ENCODE measurements around the gene HSPA1A.

The HSPA1A gene
- total RNA-seq: 6.0 to 122 (median 76.1) reads per million in 4 donors

DNA sequence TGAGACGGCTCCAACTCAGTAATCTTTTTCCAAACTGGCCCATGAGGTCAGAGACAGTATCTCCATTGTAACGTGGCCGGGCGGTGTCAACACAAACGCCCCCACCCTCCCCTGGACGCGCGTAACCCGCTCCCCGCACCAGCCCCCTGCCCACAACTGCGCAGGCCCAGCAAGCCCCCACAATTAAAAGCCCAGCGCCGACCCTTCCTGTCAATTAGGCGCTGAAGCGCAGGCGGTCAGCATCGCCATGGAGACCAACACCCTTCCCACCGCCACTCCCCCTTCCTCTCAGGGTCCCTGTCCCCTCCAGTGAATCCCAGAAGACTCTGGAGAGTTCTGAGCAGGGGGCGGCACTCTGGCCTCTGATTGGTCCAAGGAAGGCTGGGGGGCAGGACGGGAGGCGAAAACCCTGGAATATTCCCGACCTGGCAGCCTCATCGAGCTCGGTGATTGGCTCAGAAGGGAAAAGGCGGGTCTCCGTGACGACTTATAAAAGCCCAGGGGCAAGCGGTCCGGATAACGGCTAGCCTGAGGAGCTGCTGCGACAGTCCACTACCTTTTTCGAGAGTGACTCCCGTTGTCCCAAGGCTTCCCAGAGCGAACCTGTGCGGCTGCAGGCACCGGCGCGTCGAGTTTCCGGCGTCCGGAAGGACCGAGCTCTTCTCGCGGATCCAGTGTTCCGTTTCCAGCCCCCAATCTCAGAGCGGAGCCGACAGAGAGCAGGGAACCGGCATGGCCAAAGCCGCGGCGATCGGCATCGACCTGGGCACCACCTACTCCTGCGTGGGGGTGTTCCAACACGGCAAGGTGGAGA is at the start of gene HSPA1A, which contains the start of gene HSPA1L:
HSPA1A (plus strand) TSS at position 519 of the 814 bp plus-strand sequence; CDS start at position 733, 214 bp downstream.
HSPA1L (minus strand) TSS at position 259 of the 814 bp plus-strand sequence. CDS start 3,311 bp downstream, outside the sequence.
- peak; percentile 43 to 88 (median 46) for DNase-seq

DNA sequence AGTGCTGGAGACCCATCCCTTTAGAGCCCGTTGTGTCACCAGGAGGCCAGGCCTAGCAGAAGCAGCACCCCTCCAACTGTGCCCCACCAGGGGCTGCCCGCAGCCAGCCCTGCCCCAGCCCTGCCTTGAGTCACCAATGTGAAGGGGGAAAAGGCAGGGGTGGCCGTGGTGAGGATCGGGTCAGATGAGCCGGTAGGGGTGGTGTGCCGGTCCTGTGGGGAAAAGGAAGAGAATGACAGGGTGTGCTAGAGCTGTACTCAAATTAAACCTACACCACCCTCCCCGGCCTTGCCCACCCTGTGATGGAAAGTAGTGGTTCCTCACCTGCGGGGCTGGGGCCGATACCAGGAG is 49.8 kb upstream of the HSPA1A start:
- DNase-seq: no peak

DNA sequence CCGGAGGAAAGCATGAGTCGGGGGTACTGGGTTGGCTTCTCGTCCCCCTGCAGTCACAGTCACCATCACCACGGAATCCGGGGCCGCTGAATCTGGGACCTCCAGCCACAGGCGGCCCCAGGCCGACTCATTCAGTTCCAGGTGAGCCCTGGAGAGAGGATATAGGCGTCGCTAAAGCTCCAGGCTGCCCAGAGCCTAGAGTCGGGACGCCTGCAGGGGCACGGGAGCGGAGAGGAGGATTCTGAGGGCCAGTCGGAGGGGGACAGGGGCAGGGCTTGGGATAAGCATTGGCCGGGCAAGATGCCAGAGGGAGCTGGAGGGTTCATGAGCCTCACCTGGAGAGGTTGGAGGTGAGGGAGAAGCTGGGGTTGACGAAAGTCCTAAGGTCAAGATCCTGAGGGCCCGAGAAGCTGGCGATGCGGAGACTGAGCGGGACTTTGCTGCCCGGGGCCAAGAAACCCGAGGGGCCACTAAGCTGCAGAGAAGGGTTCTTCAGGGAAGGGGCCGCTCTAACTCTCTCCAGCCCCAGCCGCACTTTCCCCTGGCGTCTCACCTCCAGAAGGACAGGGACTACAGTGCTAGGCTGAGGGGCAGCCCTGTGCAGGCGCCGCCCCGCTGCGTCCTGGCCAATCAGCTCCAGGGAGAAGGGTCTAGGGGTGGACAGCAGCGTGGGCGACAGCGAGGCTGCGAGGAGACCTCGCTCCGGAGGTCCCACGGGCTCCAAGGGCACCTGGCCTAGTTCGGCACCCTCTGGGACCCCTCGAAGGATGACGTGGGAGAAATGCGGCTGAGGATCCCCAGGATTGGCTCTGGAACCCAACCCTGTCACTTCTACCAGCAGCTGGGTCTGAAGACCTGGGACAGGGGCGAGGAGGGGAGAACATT is 49.2 kb upstream of the HSPA1A start:
- no peak for DNase-seq

DNA sequence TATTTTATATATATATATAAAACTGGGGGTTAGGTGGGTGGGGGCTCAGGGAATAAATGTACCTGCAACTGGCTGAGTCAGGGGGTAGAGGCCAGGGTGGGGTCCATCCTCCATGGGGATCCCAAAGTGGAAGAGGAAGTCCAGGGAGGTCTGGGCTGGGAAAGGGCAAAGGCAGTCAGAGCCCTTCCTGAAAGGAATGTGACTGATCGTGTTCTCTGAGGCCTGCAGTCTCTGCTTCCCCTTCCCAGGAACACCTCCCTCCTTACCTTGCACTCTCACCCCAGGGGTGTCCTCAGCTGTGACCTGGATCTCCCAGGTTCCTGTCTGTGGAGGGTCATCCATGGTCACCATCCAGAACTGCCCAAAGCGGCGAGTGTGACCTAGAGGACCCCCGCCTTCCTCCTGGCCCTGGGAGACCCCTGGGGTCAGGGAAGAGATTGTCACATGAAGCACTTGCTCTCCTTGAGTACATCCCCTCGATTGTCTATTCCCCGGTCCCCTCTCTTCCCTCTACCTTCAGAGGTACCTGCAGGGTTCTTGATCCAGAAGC is 48.2 kb upstream of the HSPA1A start:
- DNase-seq: no peak

DNA sequence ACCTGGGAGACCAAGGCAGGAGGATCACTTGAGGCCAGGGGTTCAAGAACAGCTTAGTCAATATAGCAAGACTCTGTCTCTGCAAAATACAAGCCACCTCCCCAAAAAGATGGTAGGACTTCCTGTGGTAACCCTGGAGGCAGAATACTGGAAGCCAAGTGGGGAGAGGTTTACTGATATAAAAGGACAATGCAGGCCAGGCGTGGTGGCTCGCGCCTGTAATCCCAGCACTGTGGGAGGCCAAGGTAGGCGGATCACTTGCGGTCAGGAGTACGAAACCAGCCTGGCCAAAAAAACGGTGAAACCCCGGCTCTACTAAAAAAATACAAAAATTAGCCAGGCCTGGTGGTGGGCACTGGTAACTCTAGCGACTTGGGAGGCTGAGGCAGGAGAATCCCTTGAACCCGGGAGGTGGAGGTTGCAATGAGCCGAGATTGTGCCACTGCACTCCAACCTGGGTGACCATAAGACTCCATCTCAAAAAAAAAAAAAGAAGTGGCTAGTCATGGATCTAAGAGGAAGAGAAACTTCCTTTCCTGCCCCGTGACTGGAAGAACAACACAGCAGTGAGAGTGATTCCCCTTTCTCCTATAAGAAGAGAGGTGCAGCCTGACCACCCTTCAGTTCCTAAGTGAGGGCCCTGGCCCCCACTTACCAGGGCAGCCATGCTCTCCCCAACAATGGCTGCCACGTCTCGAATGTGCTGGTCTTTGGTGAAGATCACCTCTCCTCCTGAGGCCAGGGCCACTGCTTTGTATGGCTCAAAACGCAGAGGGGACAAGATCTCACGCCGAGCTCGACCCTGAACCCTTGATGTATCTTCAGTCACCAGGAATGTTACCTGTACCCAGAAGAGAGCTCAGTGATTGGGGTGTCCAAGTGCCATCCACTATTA is 46.7 kb upstream of the HSPA1A start:
- no peak for DNase-seq

DNA sequence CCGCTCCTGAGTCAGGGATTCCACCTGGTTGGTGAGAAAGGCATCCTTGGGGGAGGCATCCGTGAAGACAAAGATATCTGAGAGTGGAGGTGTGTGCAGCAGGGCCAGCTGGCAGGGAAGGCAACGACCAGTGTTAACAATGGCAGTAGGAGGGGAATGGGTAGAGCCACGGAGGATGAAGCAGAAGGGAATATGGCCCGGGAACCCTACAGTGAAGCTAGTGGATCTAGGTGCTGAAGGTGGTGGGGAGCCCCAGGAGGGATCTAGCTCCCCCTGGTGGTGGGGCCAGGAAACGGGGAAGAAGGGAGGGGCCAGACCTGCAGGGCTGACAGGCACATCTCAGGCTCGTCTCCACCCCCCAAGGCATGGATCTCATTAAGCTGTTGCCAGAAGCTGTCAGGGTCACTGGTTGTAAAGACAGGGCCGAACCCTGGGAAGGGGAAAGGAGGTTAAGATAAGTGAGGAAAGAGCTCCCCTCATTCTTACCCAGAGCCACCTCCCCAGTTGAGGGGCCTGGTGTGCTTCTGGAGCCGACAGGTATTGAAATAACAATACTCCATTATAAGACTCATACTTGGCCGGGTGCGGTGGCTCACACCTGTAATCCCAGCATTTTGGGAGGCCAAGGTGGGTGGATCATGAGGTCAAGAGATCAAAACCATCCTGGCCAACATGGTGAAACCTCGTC is 45.5 kb upstream of the HSPA1A start:
- DNase-seq: peak; percentile 58 to 85 (median 71)

DNA sequence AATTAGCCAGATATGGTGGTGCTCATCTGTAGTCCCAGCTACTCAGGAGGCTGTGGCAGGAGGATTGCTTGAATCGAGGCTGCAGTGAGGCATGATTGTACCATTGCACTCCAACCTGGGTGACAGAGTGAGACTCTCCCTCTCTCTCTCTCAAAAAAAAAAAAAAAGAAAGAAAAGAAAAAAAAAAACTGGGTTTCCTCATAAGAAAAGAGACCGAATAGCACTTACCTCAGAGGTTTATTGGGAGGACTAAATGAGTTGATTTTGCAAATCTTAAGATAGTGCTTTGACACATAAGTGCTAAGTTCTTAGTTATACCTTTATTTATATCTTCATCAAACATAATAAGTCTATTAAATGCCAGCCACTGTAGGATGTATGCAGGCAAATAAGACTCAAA is 44.5 kb upstream of the HSPA1A start:
- no peak for DNase-seq

DNA sequence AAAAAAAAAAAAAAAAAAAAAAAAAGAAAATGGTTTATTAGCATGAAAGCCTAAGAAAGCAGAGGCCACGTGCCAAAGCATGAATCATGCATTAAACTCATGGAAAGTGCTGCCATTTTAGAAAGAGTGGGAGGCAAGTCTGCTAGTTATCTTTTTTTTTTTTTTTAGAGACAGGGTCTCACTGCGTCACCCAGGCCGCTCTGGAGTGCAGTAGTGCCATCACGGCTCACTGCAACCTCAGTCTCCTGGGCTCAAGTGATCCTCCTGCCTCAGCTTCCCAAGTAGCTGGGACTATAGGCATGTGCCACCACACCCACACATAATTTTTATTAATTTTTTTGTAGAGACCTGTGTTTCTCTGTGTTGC is 43.4 kb upstream of the HSPA1A start:
- DNase-seq: no peak

DNA sequence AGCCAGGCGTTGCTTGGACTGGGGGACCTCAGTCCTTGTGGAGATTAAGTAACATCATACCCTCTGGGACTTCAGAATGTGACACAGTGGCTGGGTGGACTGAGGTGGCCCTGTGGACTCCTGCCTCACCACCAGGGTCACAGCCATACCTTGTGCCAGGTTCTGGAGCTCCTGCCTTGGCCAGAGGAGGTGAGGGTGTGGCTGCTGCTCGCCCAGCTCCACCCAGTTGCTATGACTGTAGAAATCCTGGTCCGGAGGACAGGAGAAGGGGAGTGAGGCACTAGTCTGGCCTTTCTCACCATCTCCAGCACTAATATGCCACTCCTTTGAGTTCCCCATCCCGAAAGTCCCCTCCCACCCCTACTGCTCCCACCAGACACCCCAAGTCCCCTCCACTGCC is 40.2 kb upstream of the HSPA1A start:
- no peak for DNase-seq

DNA sequence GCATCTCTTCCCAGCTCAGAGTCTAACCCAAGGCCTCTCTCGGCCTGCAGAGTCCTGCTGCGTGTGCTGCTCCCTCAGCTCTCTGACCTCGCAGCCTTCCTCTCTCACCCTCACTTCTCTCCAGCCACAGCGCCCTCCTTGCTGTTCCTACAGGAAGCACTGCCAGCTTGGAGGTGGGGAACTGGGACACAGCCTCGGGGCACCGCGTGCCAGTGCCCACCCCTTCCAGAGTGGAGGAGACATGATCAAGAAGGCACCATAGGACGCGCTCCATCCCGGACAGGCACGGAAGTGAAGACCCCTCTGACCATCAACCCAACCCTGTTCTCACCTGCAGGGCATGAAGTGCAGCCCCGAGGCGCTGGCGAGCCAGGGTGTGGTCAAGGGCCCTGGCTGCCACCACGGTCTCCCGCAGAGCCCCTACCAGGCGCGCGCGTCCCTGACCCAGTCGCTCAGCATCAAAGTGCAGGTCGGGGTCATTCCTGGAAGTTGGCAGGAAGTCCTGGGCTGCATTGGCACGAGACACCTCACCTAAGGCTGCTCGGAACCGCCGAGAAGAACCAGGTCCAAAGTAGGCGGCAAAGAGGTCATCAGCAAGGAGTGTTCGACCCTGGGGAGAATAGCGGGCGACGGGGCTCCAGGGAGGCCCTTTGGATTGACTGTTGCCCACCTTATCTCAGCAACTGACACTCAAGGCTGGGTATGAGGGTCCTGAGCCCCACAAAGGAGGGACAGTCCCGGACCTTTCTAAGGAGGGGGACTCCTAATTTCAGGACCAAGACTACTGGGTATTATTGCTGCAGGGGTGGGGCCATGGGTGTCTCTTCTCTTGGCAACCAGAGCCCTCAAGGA is 39.5 kb upstream of the HSPA1A start:
- no peak for DNase-seq

DNA sequence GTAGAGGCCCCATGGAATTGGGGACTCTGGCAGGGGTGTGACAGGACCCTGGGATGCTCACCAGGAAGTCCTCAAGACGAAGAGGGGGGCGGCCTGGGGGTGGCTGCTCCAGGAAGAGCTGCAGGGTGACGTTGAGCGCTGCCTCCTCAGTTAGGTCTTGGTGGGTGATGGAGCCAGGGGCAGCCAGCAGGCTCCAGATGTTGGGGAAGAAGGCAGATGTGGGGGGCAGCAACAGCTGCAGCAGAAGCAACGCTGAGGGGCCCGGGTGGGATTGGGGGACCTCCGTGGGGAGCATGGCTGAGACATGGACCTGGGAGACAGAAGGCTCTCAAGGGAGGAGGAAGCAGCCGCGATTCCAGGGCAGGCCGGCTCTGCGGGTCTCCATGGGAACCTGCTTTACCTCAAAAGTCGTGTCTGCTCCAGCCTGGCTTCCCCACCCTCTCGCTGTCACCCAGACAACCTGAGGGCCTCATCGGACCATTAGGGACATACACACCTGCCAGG is 38.8 kb upstream of the HSPA1A start:
- DNase-seq: no peak

DNA sequence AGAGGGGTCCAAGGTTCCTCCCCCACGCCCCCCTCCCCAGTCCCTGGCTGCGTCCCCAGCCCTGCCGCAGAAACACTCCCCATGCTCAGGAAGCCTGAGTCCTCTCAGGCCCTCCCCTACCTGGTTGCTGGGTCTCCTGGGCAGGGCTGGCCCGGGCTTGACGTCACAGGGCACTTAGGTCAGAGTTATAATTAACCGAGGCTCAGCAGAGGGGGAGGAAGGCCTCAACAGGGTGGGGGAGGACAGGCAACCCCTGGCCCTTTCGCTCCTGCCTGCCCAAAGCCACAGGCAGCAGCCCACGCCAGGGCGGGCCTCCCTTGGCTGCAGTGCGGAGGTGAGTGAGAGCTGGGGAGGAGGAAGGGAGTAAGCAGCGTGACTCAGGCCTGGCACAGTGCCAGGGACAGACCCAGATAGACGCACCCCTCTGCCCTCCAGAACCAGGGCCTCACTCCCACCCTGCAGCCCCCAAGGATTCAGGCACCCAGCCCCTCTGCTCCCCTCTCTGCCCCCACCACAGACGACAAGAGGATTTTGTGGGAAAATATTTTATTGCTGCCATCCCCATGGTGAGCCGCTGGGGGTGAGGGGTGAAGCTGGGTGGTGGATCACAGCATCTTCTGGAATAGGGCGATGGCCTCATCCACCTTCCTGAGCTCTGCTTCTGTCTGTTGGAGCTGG is 38.2 kb upstream of the HSPA1A start, which contains the start of gene VWA7:
VWA7 (minus strand) TSS at position 340 of the 678 bp plus-strand sequence. CDS start 549 bp downstream, outside the sequence.
- peak; percentile 34 to 81 (median 48) for DNase-seq

DNA sequence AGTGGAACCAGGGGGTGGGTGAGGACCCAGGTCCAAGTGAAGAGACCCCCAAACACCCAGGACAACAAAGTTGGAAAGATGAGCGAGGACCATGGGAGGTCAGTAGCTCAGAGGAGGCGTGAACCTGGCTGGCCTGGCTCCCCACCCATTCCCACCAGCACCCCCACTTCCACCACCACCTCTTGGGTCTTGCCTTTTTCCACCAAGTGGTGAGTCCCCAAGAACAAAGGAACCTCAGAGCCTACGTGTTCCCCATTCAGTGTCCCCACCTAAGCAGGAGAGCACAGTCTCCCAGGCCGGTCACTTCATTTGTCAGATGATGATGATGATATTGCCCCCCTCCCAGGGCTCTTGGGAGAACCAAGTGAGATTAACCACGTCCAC is 37.7 kb upstream of the HSPA1A start:
- no peak for DNase-seq

DNA sequence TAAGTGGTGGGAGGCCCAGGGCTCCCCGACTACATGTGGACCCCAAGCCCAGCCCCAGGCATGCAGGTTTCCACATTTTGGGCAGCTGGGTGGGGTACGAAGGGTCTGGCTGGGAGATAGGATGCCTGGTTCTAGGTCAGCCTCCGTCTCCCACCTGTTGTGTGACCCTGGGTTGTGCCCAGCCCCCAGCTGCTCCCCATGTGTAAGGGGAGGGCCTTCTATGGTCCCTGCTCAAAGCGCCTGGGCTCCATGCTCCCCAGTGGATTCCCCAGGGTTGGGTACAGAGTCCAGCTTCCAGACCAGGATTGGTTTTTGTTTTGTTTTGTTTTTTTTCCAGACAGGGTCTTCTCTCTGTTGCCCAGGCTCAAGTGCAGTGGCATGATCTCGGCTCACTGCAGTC is 37.1 kb upstream of the HSPA1A start:
- no peak for DNase-seq

DNA sequence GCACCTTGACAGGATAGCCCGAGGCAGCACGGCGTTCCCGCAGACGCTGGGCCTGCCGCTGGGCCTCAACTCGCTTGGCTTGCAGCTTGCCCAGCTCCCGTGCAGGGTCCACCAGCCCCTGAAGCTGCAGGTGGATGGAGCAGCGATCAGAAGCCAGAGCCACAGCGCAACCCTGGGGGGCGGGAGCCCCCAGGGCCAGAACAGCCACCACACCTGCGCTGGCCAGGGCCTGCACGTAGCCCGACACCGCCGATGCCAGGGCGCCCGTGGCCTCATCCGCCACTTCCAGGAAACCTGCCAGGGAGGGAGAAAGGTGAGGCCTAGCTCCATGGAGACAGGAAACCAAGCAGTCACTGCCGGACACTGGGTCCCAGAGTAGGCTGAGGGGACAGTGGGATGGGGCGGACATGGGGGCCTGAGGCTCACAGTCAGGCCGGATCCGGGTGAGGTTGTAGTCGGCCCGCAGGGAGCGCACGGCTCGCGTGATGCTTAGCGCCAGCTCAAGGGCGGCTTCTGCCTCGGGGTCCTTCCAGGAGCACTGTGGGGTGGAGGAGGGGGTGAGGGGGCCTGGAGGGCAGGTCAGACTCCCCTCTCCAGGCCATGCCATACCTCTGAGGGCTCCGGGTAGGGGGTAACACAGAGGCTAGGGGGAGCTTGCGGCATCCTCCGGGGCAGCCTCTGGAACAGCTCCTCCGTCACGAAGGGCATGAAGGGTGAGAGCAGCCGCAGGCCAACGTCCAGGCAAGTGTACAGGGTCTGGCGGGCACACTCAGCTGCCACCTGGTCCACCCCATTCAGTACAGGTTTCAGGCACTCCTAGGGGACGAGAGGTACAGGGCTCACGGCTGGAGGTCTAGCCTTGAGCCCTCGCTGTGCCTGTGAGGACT is 36.1 kb upstream of the HSPA1A start:
- DNase-seq: no peak

DNA sequence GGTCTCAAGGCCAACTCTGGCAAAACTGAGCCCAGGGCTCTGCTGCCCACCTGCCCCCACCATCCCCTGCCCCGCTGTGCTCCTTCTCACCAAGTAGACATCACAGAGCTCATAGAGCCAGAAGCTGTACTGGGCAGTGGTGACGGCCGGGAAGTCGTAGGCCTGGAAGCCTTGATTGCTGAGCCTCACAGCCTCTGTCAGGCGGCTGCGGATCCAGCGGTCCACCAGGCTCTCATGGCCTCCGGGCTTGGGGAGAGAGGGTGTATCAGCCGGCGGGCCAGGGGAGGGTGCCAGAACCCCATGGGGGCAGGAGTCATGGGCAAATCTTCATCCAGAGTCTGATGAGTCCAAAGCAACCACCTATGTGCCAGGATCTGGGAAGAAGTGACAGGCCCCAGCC is 35.4 kb upstream of the HSPA1A start:
- no peak for DNase-seq

DNA sequence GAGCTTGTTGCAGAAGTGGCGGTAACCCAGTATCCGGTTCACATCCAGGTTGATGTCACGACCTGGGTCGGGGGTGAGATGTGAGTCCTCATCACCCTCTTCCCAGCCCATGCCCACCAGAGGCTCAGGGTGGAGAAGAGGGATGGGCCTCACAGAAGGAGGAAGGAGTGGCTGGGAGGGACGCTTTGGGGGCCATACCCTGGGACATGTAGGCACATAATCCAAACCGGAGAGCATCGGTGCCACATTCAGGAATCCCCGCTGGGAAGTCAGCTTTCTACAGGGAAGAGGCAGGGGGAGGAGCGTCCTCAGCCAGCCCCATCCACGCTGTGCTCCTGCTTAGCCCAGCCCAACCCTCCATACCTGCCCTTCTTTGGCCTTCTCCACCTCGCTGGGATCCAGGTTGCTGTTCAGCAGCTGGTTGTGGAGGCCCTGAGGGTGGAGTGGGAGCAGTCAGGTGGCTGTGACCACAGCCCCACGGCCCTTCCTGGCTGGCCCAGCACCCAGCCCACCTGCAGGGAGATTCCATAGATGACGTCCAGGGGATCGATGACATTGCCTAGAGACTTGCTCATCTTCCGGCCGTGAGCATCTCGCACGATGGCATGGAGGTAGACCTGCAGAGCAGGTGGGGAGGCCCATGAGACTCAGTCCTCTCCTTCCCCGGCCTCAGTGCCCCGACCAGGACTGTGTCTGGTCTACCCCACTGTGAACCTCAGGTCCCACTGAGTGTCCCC is 34.7 kb upstream of the HSPA1A start:
- DNase-seq: no peak

Data from T-helper 1 cell (primary cell).